SU-DHL-6 (cell line): Measurements from ENCODE around the gene CENPQ.

ENCODE experiments used
- EZH2phosphoT487 ChIP-seq: fragments of 200-600 bp; sonication (generic), shearing (Covaris generic); conservative IDR thresholded peaks from 2 replicates; pipeline ENCODE4 v1.6.1; 2018; ENCODE audit warnings: mild to moderate bottlenecking, antibody characterized with exemption, low read length, moderate library complexity, mixed read lengths
- TF ChIP-seq, protein P1 (sequence below): fragments of 200-600 bp; sonication (generic); IDR thresholded peaks from one replicate; pipeline ENCODE4 v1.5.1; 2017; ENCODE audit warnings: antibody characterized with exemption, mild to moderate bottlenecking, low read length, moderate library complexity; ENCODE audit not compliant: insufficient read depth, poor library complexity, severe bottlenecking

DNA sequence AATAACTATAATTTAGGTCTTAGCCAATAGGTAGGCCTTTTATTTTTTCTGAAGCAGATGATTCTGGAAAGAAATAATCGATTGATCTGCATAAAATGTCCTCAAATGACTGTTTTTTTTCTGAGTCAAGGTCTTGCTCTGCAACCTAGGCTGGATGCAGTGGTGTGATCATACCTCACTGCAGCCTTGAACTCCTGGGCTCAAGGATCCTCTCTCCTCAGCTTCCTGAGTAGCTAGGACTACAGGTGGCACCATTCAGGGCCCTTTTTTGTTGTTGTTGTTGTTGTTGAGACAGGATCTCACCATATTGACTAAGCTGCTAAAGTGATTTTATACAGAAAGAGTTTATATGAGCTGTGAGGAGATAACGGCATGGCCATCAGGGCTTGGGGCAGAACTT is 54.7 kb downstream of the CENPQ start:
- TF ChIP-seq, protein P1, sequence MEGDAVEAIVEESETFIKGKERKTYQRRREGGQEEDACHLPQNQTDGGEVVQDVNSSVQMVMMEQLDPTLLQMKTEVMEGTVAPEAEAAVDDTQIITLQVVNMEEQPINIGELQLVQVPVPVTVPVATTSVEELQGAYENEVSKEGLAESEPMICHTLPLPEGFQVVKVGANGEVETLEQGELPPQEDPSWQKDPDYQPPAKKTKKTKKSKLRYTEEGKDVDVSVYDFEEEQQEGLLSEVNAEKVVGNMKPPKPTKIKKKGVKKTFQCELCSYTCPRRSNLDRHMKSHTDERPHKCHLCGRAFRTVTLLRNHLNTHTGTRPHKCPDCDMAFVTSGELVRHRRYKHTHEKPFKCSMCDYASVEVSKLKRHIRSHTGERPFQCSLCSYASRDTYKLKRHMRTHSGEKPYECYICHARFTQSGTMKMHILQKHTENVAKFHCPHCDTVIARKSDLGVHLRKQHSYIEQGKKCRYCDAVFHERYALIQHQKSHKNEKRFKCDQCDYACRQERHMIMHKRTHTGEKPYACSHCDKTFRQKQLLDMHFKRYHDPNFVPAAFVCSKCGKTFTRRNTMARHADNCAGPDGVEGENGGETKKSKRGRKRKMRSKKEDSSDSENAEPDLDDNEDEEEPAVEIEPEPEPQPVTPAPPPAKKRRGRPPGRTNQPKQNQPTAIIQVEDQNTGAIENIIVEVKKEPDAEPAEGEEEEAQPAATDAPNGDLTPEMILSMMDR, result no peak
- TF ChIP-seq EZH2phosphoT487, result no peak
